Esophagus squamous epithelium (tissue), 5 donors: ENCODE data around the gene C16orf54. TPM values are rescaled to one million over a fixed set of nuclear protein-coding genes. Genes with fewer than 3 reads are reported as not detected.
"Not testable (repeated sequence)": the region's sequence is repeated elsewhere in the genome, so short reads cannot be mapped to it uniquely, and the experiment has no call there.

Experiments
- DNase-seq: peaks from one replicate; lab custom pipeline; 2025; lab: John Stamatoyannopoulos, UW
- H3K27ac ChIP-seq, 4 donors: fragments of 200-600 bp; sonication (generic); one replicate each; pipeline ENCODE4 v1.5.1; 2016 to 2019; ENCODE audit warnings: mild to moderate bottlenecking in 1 of 4
- H3K27me3 ChIP-seq, 4 donors: fragments of 200-600 bp; sonication (generic); 1 replicate in 3 of 4; 2 replicates in 1 of 4; pipeline versions ENCODE4 v1.5.1 to v1.6.0; 2017 to 2021; ENCODE audit warnings: antibody characterized with exemption in 1 of 4
- H3K36me3 ChIP-seq, 3 donors: fragments of 200-600 bp; sonication (generic); one replicate each; pipeline ENCODE4 v1.5.1; 2016 to 2019
- H3K4me1 ChIP-seq, 3 donors: fragments of 200-600 bp; sonication (generic); one replicate each; pipeline ENCODE4 v1.5.1; 2017 to 2019
- H3K4me3 ChIP-seq, 4 donors: fragments of 200-600 bp; sonication (generic); 1 replicate in 3 of 4; 2 replicates in 1 of 4; pipeline ENCODE4 v1.5.1; 2016 to 2019; ENCODE audit warnings: mild to moderate bottlenecking in 2 of 4, moderate library complexity in 1 of 4
- H3K9me3 ChIP-seq, 3 donors: fragments of 200-600 bp; sonication (generic); one replicate each; pipeline ENCODE4 v1.5.1; 2016 to 2019
- POLR2A ChIP-seq, 4 donors: fragments of 450-650 bp; IDR thresholded peaks; one replicate each; pipeline ENCODE4 v1.6.1; 2017; ENCODE audit warnings: antibody characterized with exemption in 4 of 4, mild to moderate bottlenecking in 4 of 4, moderate library complexity in 3 of 4
- WGBS, 2 donors: methylation state at CpG; one replicate each; pipeline ENCODE4 v1.1.5; 2018; 5-methylcytosine and 5-hydroxymethylcytosine counted together
- intact Hi-C: fragments of 100-400 bp; cut with DNase I; formaldehyde crosslinking; loops from one replicate; pipeline ENCODE4 v1.15.0; 2022
- total RNA-seq, 4 donors: library from RNA; depleted of rRNA; stranded (reverse); fragments of >200 nt; gene quantifications; one replicate each; pipeline ENCODE4 v1.1.0, GENCODE V29; 2016
- TF ChIP-seq, protein P1 (sequence below), 6 experiments: fragments of 450-650 bp in 4 of 6; fragments of 200-600 bp in 2 of 6; sonication (generic) in 2 of 6; IDR thresholded peaks; one replicate each; pipeline ENCODE4 v1.5.1; 2016 to 2019; ENCODE audit warnings: antibody characterized with exemption in 6 of 6, mild to moderate bottlenecking in 4 of 6, moderate library complexity in 4 of 6
- donor health status: DM: yes; HTN: yes; CAD: no.

C16orf54 gene
- total RNA-seq, 4 donors from 2014 or later: 0.13 to 3.4 (median 1.6) TPM

DNA sequence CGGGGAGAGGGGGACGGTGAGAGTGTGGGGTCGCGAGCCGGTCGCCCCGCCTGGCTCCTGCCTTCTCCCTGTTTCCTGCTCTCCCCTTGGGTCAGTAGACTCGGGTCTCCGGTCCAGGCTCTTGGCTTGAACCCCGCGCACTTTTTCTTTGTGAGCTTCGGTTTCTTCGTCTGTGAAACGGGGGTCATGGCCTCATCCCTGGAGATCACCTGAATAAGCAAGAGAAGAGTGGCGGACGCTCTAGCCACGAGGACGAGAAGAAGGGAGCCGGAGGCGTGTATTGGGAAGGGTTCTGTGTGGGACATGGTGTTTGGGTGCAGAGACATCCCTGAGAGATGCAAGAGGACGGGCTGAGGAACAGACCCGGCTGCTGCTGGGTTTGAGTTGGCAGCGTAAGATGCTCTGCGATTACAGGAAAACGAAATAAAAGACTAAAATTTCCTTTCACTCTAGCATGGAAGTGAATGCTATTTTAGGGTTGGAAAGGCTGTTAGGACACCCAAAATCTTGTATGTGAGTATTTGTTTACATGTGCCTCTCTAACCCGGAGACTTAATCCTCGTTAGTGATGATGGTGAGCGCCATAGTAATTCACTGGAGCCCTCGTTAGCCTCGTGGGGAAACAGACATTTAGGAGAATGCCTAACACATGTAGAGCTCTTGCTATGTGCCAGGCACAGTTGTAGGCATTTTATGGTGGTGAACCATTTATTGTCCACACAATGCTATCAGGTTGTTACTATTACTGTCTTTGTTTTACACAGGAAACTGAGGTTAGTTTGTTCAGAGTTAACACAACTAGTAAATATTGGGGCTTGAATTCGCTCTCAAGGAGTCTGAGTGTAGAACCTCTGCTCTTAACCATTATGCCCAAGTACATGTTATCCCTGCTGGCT, 45.4 kb upstream of the C16orf54 start:
- no peaks in the 10 kb centered on the region for H3K27me3 ChIP-seq
- H3K9me3 ChIP-seq: no peaks in the 10 kb centered on the region
- H3K4me3 ChIP-seq: peak overlapping the region; percentile 66 to 88 (median 80)
- TF ChIP-seq, protein P1, sequence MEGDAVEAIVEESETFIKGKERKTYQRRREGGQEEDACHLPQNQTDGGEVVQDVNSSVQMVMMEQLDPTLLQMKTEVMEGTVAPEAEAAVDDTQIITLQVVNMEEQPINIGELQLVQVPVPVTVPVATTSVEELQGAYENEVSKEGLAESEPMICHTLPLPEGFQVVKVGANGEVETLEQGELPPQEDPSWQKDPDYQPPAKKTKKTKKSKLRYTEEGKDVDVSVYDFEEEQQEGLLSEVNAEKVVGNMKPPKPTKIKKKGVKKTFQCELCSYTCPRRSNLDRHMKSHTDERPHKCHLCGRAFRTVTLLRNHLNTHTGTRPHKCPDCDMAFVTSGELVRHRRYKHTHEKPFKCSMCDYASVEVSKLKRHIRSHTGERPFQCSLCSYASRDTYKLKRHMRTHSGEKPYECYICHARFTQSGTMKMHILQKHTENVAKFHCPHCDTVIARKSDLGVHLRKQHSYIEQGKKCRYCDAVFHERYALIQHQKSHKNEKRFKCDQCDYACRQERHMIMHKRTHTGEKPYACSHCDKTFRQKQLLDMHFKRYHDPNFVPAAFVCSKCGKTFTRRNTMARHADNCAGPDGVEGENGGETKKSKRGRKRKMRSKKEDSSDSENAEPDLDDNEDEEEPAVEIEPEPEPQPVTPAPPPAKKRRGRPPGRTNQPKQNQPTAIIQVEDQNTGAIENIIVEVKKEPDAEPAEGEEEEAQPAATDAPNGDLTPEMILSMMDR (IDR thresholded peaks at IDR 0.05): no peak
- TF ChIP-seq POLR2A (IDR thresholded peaks at IDR 0.05): no peak
- H3K27ac ChIP-seq: peak overlapping the region; percentile 80 to 92 (median 90)
- H3K36me3 ChIP-seq: peaks cover 0 to under 1% (median 0%) of the 10 kb centered on the region in 3 donors
- DNase-seq: no peak
- intact Hi-C loops: no loop called here
- peaks cover 13 to 35% (median 17%) of the 10 kb centered on the region in 3 donors for H3K4me1 ChIP-seq
- 1 to 3% methylated on average over 13 to 30 of the region's 31 CpGs for WGBS, 2 donors

DNA sequence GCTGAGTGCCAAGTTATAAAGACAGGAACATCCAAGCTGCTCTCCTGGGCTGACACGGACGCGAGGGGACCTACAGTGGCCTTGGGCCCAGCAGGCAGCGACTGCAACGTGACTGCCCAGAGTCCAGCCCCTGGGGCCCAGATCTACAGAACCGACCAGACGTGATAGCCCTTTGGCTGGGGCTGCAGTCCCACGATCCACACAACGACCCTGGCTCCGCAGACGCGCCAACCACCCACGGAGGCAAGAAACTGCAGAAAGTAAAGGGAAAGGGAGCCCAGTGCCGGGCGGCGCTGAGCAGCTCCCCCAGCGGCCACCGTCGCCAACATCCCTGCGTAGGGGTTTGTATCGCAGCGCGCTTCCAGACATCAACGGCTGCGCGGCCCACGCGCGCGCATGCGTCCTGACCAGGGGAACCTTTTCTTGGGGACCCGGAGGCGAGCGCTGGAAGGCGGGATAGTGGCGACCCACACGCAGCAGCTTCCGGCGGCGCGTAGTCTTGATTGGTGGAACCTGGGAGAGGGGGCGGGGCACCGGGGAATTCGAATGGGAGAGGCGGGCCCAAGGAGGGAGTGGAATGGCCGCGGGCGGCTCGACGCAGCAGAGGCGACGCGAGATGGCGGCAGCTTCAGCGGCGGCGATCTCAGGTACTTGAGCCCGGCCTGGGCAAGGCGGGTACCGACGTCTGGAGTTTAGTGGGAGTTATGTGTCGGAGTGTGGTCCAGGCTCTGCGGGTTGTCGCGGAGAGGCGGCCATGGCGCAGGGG, 44.6 kb upstream of the C16orf54 start, which contains the start of gene KIF22:
Gene KIF22 (plus strand): TSS at position 569 of the 766 bp plus-strand sequence. CDS start 9 bp downstream, at position 578.
- TF ChIP-seq, protein P1 (IDR thresholded peaks at IDR 0.05): peak; percentile 65 to 95 (median 80)
- peak in 3 of 4 donors; percentile 14 to 77 (median 72) for TF ChIP-seq POLR2A (IDR thresholded peaks at IDR 0.05)
- H3K27ac ChIP-seq: peak within 1 kb of the TSS; percentile 80 to 92 (median 90)
- no peaks in the 10 kb centered on the region for H3K9me3 ChIP-seq
- intact Hi-C loops: no loop called here
- peak; percentile 98 for DNase-seq
- peaks cover 13 to 40% (median 20%) of the 10 kb centered on the region in 3 donors for H3K4me1 ChIP-seq
- WGBS, 2 donors: 0% methylated on average over 6 to 15 of the region's 67 CpGs
- no peaks in the 10 kb centered on the region for H3K27me3 ChIP-seq
- H3K36me3 ChIP-seq: no peaks in the 10 kb centered on the region
- peak within 1 kb of the TSS; percentile 66 to 88 (median 80) for H3K4me3 ChIP-seq

DNA sequence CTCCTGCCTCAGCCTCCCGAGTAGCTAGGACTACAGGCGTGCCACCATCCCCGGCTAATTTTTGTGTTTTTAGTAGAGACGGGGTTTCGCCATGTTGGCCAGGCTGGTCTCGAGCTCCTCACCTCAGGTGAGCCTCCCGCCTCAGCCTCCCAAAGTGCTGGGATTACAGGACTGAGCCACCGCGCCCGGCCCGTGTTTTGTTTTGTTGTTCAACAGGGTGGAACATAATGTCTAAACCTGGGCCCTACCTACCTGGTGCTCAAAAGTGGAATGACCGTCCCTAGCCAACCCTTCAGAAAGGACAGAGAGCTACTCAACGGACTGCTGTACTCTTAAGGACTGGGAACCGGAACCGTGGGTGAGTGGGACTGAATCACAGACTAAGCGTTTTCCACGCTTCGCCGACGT, 44.0 kb upstream of the C16orf54 start:
- H3K27me3 ChIP-seq: no peaks in the 10 kb centered on the region
- WGBS, 2 donors: 46 to 56% methylated on average over 5 to 20 of the region's 20 CpGs
- peak overlapping the region; percentile 80 to 92 (median 90) for H3K27ac ChIP-seq
- peaks cover 13 to 46% (median 25%) of the 10 kb centered on the region in 3 donors for H3K4me1 ChIP-seq
- no peaks in the 10 kb centered on the region for H3K36me3 ChIP-seq
- DNase-seq: no peak
- no peak for TF ChIP-seq POLR2A (IDR thresholded peaks at IDR 0.05)
- TF ChIP-seq, protein P1 (IDR thresholded peaks at IDR 0.05): no peak
- peak overlapping the region; percentile 66 to 88 (median 80) for H3K4me3 ChIP-seq
- H3K9me3 ChIP-seq: no peaks in the 10 kb centered on the region
- intact Hi-C loops: no loop called here

DNA sequence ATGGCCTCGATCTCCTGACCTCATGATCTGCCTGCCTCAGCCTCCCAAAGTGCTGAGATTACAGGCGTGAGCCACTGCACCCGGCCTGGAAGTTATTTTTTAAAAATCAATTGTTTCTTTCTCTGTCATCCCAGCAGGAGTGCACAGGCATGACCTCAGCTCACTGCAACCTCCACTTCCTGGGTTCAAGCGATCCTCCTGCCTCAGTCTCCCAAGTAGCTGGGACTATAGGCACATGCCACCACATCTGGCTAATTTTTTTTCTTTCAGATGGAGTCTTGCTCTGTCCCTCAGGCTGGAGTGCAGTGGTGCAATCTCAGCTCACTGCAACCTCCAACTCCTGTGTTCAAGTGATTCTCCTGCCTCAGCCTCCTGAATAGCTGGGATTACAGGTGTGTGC, 41.4 kb upstream of the C16orf54 start:
- H3K36me3 ChIP-seq, DNase-seq, H3K27me3 ChIP-seq, H3K27ac ChIP-seq, H3K4me3 ChIP-seq, H3K9me3 ChIP-seq, intact Hi-C loops: not testable (repeated sequence)
- H3K4me1 ChIP-seq: peaks cover 17 to 45% (median 26%) of the 10 kb centered on the region in 3 donors
- WGBS, 2 donors: 81 to 84% methylated on average over 3 to 4 of the region's 4 CpGs

DNA sequence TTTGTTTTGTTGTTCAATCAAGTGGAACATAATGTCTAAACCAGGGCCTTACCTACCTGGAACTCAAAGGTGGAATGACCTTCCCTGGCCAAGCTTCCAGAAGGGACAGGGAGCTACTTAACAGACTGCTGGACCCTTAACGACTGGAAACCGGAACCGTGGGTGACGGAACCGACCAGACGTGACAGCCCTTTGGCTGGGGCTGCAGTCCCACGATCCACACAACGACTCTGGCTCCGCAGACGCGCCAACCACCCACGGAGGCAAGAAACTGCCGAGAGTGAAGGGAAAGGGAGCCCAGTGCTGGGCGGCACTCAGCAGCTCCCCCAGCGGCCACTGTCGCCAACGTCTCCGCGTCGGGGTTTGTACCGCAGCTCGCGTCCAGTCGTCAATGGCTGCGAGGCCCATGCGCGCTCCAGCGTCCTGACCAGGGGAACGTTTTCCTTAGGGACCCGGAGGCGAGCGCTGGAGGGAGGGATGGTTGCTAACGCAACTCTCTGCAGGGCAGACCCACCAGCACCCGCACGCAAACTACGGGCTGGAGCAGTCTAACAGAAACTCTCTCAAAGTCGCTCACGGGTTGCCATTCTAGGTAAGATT, 39.2 kb upstream of the C16orf54 start:
- WGBS, 2 donors: 22 to 44% methylated on average over 12 to 19 of the region's 38 CpGs

More for the DNA sequence above, 39.2 kb upstream of the C16orf54 start:
- peaks cover 0 to 5% (median 0%) of the 10 kb centered on the region in 4 donors for H3K27me3 ChIP-seq
- peak overlapping the region in 1 of 4 donors; percentile 23 for H3K27ac ChIP-seq
- H3K4me3 ChIP-seq: peak overlapping the region; percentile 4 to 45 (median 28)
- H3K4me1 ChIP-seq: peaks cover 7 to 29% (median 14%) of the 10 kb centered on the region in 3 donors
- no peak for TF ChIP-seq POLR2A (IDR thresholded peaks at IDR 0.05)
- TF ChIP-seq, protein P1 (IDR thresholded peaks at IDR 0.05): peak; percentile 49 to 83 (median 72)
- no peaks in the 10 kb centered on the region for H3K36me3 ChIP-seq
- H3K9me3 ChIP-seq: no peaks in the 10 kb centered on the region
- intact Hi-C loops: loop anchor here (5.0 kb wide), 1 partner anchor 68 kb away; no protein-coding TSS in a partner anchor
- DNase-seq: no peak
